ENCODE measurements around the gene PLCB2.

PLCB2 gene

GRCh38 chr15:40298216-40298935, 9.4 kb downstream of the PLCB2 start:
- no peak overlapping the region for H3K4me3 ChIP-seq
- peaks cover 0 to 32% (median 19%) of the 10 kb centered on the region in 11 experiments; a peak in 18 of 22 replicates for H3K9me3 ChIP-seq (replicated peaks in 1 of 11)
- peaks cover 48 to 100% (median 80%) of the 10 kb centered on the region in 11 experiments for H3K36me3 ChIP-seq
- no peak overlapping the region for H3K9ac ChIP-seq
- TF ChIP-seq Cebpa-rat (IDR thresholded peaks at IDR 0.05), result no peak
- H3K4me2 ChIP-seq, result no peak overlapping the region
- H3K4me1 ChIP-seq, result peaks cover 27 to 76% (median 51%) of the 10 kb centered on the region in 10 experiments
- H3K27ac ChIP-seq, result no peak overlapping the region
- no peaks in the 10 kb centered on the region for H3K27me3 ChIP-seq
- H4K20me1 ChIP-seq, result peaks cover 0 to 99% (median under 1%) of the 10 kb centered on the region in 11 experiments; a peak in 11 of 22 replicates

GRCh38 chr15:40297356-40297755, 10.4 kb downstream of the PLCB2 start:
- Histone ChIP-seq H3K9ac (no peak overlapping the region), H4K20me1 (peaks cover 0 to 96% (median 0%) of the 10 kb centered on the region in 11 experiments; a peak in 9 of 22 replicates)
- TF ChIP-seq Cebpa-rat (IDR thresholded peaks at IDR 0.05), result no peak

GRCh38 chr15:40296561-40297230, 11.0 kb downstream of the PLCB2 start:
- H3K27me3 ChIP-seq, result no peaks in the 10 kb centered on the region
- no peak for TF ChIP-seq Cebpa-rat (IDR thresholded peaks at IDR 0.05)
- peaks cover 0 to 96% (median 0%) of the 10 kb centered on the region in 11 experiments; a peak in 9 of 22 replicates for H4K20me1 ChIP-seq
- H3K27ac ChIP-seq, result no peak overlapping the region
- no peak overlapping the region for H3K4me3 ChIP-seq
- peaks cover 0 to 23% (median 19%) of the 10 kb centered on the region in 11 experiments; a peak in 18 of 22 replicates for H3K9me3 ChIP-seq (replicated peaks in 1 of 11)
- H3K4me2 ChIP-seq, result peak overlapping the region in 5 of 11 experiments; percentile 5 to 44 (median 18); a peak in 6 of 22 replicates
- H3K36me3 ChIP-seq, result peaks cover 34 to 100% (median 64%) of the 10 kb centered on the region in 11 experiments
- peak overlapping the region in 2 of 11 experiments; percentile 1 to 30; a peak in 1 of 22 replicates for H3K9ac ChIP-seq
- H3K4me1 ChIP-seq, result peaks cover 26 to 66% (median 45%) of the 10 kb centered on the region in 10 experiments

More at GRCh38 chr15:40297356-40297755, 10.4 kb downstream of the PLCB2 start:
- no peak overlapping the region for H3K4me2 ChIP-seq
- peaks cover 37 to 100% (median 70%) of the 10 kb centered on the region in 11 experiments for H3K36me3 ChIP-seq
- no peak overlapping the region for H3K4me3 ChIP-seq
- H3K9me3 ChIP-seq (replicated peaks in 1 of 11), result peaks cover 0 to 29% (median 19%) of the 10 kb centered on the region in 11 experiments; a peak in 18 of 22 replicates
- peaks cover 31 to 72% (median 51%) of the 10 kb centered on the region in 10 experiments for H3K4me1 ChIP-seq
- no peaks in the 10 kb centered on the region for H3K27me3 ChIP-seq
- H3K27ac ChIP-seq, result no peak overlapping the region

- Histone ChIP-seq H3K27ac (no peak overlapping the region), H3K4me2 (peak overlapping the region in 7 of 11 experiments; percentile 5 to 48 (median 18); a peak in 8 of 22 replicates), H3K27me3 (no peaks in the 10 kb centered on the region), H4K20me1 (peaks cover 0 to 96% (median 0%) of the 10 kb centered on the region in 11 experiments; a peak in 9 of 22 replicates), H3K9ac (peak overlapping the region in 1 of 11 experiments; percentile 30; a peak in 1 of 22 replicates), H3K36me3 (peaks cover 28 to 100% (median 57%) of the 10 kb centered on the region in 11 experiments), H3K9me3 (replicated peaks in 1 of 11) (peaks cover 0 to 19% (median 15%) of the 10 kb centered on the region in 11 experiments; a peak in 18 of 22 replicates), H3K4me3 (no peak overlapping the region), H3K4me1 (peaks cover 19 to 59% (median 38%) of the 10 kb centered on the region in 10 experiments)
- TF ChIP-seq Cebpa-rat (IDR thresholded peaks at IDR 0.05), result no peak
Measured at GRCh38 chr15:40295877-40296560, 11.7 kb downstream of the PLCB2 start.

- no peak overlapping the region for H3K27ac ChIP-seq
- H3K9me3 ChIP-seq (replicated peaks in 1 of 11), result peaks cover 0 to 12% (median 8%) of the 10 kb centered on the region in 11 experiments; a peak in 16 of 22 replicates
- TF ChIP-seq Cebpa-rat (IDR thresholded peaks at IDR 0.05), result no peak
- H4K20me1 ChIP-seq, result peaks cover 0 to 93% (median 0%) of the 10 kb centered on the region in 11 experiments; a peak in 9 of 22 replicates
- no peak overlapping the region for H3K4me3 ChIP-seq
- H3K36me3 ChIP-seq, result peaks cover 20 to 98% (median 50%) of the 10 kb centered on the region in 11 experiments
- 0 out of 22 replicates have a peak overlapping the region, but pooled peaks of 1 of the 11 experiments have one; percentile 9 for H3K9ac ChIP-seq
- peak overlapping the region in 5 of 11 experiments; percentile 18 to 77 (median 46); a peak in 6 of 22 replicates for H3K4me2 ChIP-seq
- peaks cover 17 to 53% (median 37%) of the 10 kb centered on the region in 10 experiments for H3K4me1 ChIP-seq
- no peaks in the 10 kb centered on the region for H3K27me3 ChIP-seq
Measured at GRCh38 chr15:40295297-40295696, 12.4 kb downstream of the PLCB2 start.

- Histone ChIP-seq H3K9ac (0 out of 22 replicates have a peak overlapping the region, but pooled peaks of 1 of the 11 experiments have one; percentile 9), H3K27ac (no peak overlapping the region), H3K4me2 (peak overlapping the region; percentile 38 to 77 (median 51)), H4K20me1 (peaks cover 0 to 96% (median 0%) of the 10 kb centered on the region in 11 experiments; a peak in 9 of 22 replicates), H3K4me1 (peaks cover 17 to 63% (median 40%) of the 10 kb centered on the region in 10 experiments), H3K27me3 (no peaks in the 10 kb centered on the region), H3K9me3 (replicated peaks in 1 of 11) (0 out of 22 replicates have a peak, but pooled peaks cover 0 to under 1% (median 0%) of the 10 kb centered on the region in 11 experiments), H3K36me3 (peaks cover 12 to 98% (median 41%) of the 10 kb centered on the region in 11 experiments; a peak in 20 of 22 replicates), H3K4me3 (no peak overlapping the region)
- no peak for TF ChIP-seq Cebpa-rat (IDR thresholded peaks at IDR 0.05)
Measured at GRCh38 chr15:40293905-40294895, 13.5 kb downstream of the PLCB2 start.

- no peak for TF ChIP-seq Cebpa-rat (IDR thresholded peaks at IDR 0.05)
- Histone ChIP-seq H4K20me1 (peaks cover 0 to 96% (median 0%) of the 10 kb centered on the region in 11 experiments; a peak in 9 of 22 replicates), H3K4me2 (peak overlapping the region in 10 of 11 experiments; percentile 46 to 77 (median 52); a peak in 14 of 22 replicates), H3K4me3 (no peak overlapping the region), H3K27ac (no peak overlapping the region), H3K36me3 (peaks cover under 1 to 98% (median 41%) of the 10 kb centered on the region in 11 experiments; a peak in 17 of 22 replicates), H3K27me3 (no peaks in the 10 kb centered on the region), H3K9me3 (replicated peaks in 1 of 11) (no peaks in the 10 kb centered on the region), H3K4me1 (peaks cover 17 to 74% (median 42%) of the 10 kb centered on the region in 10 experiments), H3K9ac (no peak overlapping the region; a peak in 1 of 22 replicates)
Measured at GRCh38 chr15:40293006-40293405, 14.7 kb downstream of the PLCB2 start.
